H1 (cell line): ENCODE results near the gene NRXN3. TPM values are rescaled to one million over a fixed set of nuclear protein-coding genes. Genes with fewer than 3 reads are reported as not detected.

ENCODE experiments used
- ASH2L ChIP-seq: fragments of 200-600, 300-600 bp; sonication (generic); IDR thresholded peaks from one replicate; pipeline ENCODE4 v1.7.1; 2017; ENCODE audit warnings: low read length
- CHD1 ChIP-seq: IDR thresholded peaks from 2 replicates; pipeline ENCODE4 v1.6.1; 2012; ENCODE audit warnings: low read depth, low read length, improper control_type of control experiment
- HDAC2 ChIP-seq, 2 experiments: fragments of 300-600 bp in 1 of 2; sonication (generic) in 1 of 2; IDR thresholded peaks; 2 replicates each; pipeline ENCODE4 v1.6.1; 2011 to 2012; ENCODE audit warnings: low read depth in 2 of 2, low read length in 2 of 2, mild to moderate bottlenecking in 2 of 2, moderate library complexity in 2 of 2, borderline replicate concordance in 1 of 2, inconsistent platforms in 1 of 2
- RFX5 ChIP-seq: IDR thresholded peaks from 2 replicates; pipeline ENCODE4 v1.6.1; 2011; ENCODE audit warnings: low read depth, low read length, improper control_type of control experiment, borderline replicate concordance
- polyA plus RNA-seq, 7 experiments: library from polyadenylated mRNA; depleted of rRNA in 3 of 7; stranded (reverse) in 5 of 7; unstranded in 2 of 7; fragments of >200 nt in 5 of 7; fragments of 200-250 nt in 2 of 7; gene quantifications; 1 replicate in 5 of 7; 2 replicates in 1 of 7; 4 replicates in 1 of 7; pipeline versions ENCODE4 v1.2.1 to v1.2.3, GENCODE V29; 2011 to 2013; ENCODE audit warnings: missing spikeins in 2 of 7, mixed read lengths in 2 of 7
- total RNA-seq: library from RNA; stranded (reverse); fragmentation: NEBNext Ultra II Directional; extraction: Animal tissue kit (Norgen Biotek cat#: 25700); gene quantifications from 2 replicates; pipeline ENCODE4 v1.2.1, GENCODE V29; 2021
- TF ChIP-seq, protein P1 (sequence below): IDR thresholded peaks from 2 replicates; pipeline ENCODE4 v1.6.1; 2012; ENCODE audit warnings: inconsistent platforms

The NRXN3 gene
- total and polyA plus RNA-seq, 2 of the 8 experiments (the other 6 are each of a cell fraction or from before 2014, with no cell fraction given): 2.6 to 4.1 TPM

DNA sequence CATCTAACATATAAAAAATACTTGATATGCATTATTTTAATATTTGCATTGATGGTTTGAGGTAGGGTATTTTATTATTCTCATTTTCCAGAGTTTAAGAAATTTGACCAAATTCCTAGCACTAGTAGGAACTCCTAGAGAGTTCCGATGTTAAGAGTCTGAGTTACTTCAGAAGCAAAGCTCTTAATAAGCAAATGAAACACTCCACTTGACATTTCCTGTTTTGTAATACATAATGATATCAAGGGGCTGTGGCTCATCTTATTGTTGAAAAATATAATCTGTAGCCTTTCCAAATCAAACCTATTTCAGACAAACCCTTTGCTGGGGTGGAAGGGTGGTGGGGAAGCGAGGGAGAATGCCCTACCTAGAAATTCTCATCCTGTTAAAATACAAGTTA lies 1685.6 kb downstream of the NRXN3 start (continued):
- TF ChIP-seq, protein P1, sequence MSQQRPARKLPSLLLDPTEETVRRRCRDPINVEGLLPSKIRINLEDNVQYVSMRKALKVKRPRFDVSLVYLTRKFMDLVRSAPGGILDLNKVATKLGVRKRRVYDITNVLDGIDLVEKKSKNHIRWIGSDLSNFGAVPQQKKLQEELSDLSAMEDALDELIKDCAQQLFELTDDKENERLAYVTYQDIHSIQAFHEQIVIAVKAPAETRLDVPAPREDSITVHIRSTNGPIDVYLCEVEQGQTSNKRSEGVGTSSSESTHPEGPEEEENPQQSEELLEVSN: no peak
- no peak for TF ChIP-seq HDAC2 (IDR thresholded peaks at IDR 0.05; ENCODE audit: borderline replicate concordance in 1 of 2, low read depth in 2 of 2, low read length in 2 of 2)
- no peak for TF ChIP-seq RFX5
- TF ChIP-seq ASH2L: no peak
- no peak for TF ChIP-seq CHD1
- TF ChIP-seq, all 59 proteins: peak for 0
